Bronchus fibroblast of lung (primary cell): ENCODE results near the gene C22orf31. TPM values are rescaled to one million over a fixed set of nuclear protein-coding genes. Genes with fewer than 3 reads are reported as not detected.

Experiments
- total RNA-seq: library from RNA; depleted of rRNA; stranded (reverse); fragments of >200 nt; gene quantifications from 2 replicates; pipeline ENCODE4 v1.2.3, GENCODE V29; 2015

C22orf31 gene
- total RNA-seq, result not detected in 2 replicates

GRCh38 chr22:29061773-29062172 is at the start of gene C22orf31:
C22orf31 (minus strand) TSS chr22:29061831; CDS start chr22:29061792, 39 bp downstream.

DNA sequence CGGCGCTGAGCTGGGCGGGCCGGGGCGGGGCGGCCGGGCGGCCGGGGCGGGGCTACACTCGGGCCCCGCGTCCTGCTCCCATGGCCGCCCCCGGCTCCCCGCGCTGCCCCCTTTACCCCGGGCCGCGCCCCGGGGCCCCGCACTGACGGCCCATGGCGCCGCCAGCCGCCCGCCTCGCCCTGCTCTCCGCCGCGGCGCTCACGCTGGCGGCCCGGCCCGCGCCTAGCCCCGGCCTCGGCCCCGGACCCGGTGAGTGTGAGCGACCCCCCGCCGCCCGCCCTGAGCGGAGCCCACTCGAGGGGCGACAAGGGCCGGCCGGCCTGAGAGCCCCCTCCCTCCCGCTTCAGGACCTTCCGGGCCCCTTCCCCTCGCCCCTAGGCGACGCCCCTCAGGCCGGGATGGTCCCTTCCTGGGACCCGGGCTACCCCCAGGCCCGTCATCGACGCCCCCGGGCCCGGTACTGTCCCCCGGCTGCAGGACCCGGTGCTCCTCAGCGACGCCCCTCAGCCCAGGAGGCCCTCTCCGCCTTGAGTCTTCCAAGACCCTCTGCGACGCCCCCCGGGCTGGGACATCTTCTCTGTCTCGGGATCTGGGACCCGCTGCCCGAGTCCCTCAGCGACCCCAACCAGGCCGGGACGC is 11.5 kb upstream of the C22orf31 start, which contains the start of gene KREMEN1:
Gene KREMEN1 (plus strand): TSS at position 57 of the 639 bp plus-strand sequence. CDS start 96 bp downstream, at position 153.

Other genes starting within 250 kb of the C22orf31 start
- 5.5 TPM in 2 replicates for gene ZNRF3, start 178.3 kb downstream of the C22orf31 start, total RNA-seq
- 5.4 and 6.2 TPM in 2 replicates for gene KREMEN1, start 11.2 kb upstream of the C22orf31 start, total RNA-seq
- 0.30 TPM in 1 of 2 replicates, not detected in the other for gene EMID1, start 144.1 kb upstream of the C22orf31 start, total RNA-seq
- 19.8 and 25.7 TPM in 2 replicates for gene RHBDD3, start 206.2 kb upstream of the C22orf31 start, total RNA-seq
- 216 and 235 TPM in 2 replicates for gene EWSR1, start 206.4 kb upstream of the C22orf31 start, total RNA-seq
- gene GAS2L1, start 244.8 kb upstream of the C22orf31 start, total RNA-seq, result 24.5 and 26.6 TPM in 2 replicates